NCI-H82 treated with DMSO at 0.1 percent for 48 hours (cell line): Measurements from ENCODE around the gene ZBTB47.

ENCODE experiments used
- DNase-seq: peaks from one replicate; lab custom pipeline; 2025; ENCODE audit not compliant: unreplicated experiment; lab: John Stamatoyannopoulos, UW

The ZBTB47 gene

GRCh38 chr3:42653560-42654330 is at the start of gene ZBTB47:
Gene ZBTB47 (plus strand): TSS chr3:42653697. CDS start chr3:42658356, 4,659 bp downstream.
- no peak for DNase-seq

GRCh38 chr3:42605546-42606173 is 47.8 kb upstream of the ZBTB47 start:
- peak; percentile 39 for DNase-seq

- DNase-seq: no peak
Observed at GRCh38 chr3:42608581-42608980, 44.9 kb upstream of the ZBTB47 start.

- no peak for DNase-seq
Observed at GRCh38 chr3:42610976-42611375, 42.5 kb upstream of the ZBTB47 start.

- DNase-seq: no peak
Observed at GRCh38 chr3:42612217-42612616, 41.3 kb upstream of the ZBTB47 start.

- no peak for DNase-seq
Observed at GRCh38 chr3:42612928-42613327, 40.6 kb upstream of the ZBTB47 start.

GRCh38 chr3:42613462-42613861 is 40.0 kb upstream of the ZBTB47 start:
- no peak for DNase-seq

- no peak for DNase-seq
Observed at GRCh38 chr3:42631620-42632019, 21.9 kb upstream of the ZBTB47 start.

- DNase-seq: no peak
Observed at GRCh38 chr3:42632146-42632545, 21.4 kb upstream of the ZBTB47 start.

GRCh38 chr3:42633544-42633943 is 20.0 kb upstream of the ZBTB47 start:
- DNase-seq: no peak

- DNase-seq: no peak
Observed at GRCh38 chr3:42635111-42635510, 18.4 kb upstream of the ZBTB47 start.

GRCh38 chr3:42637001-42637400 is 16.5 kb upstream of the ZBTB47 start:
- DNase-seq: no peak

- no peak for DNase-seq
Observed at GRCh38 chr3:42638339-42638842, 15.1 kb upstream of the ZBTB47 start.

GRCh38 chr3:42639192-42639591 is 14.3 kb upstream of the ZBTB47 start:
- DNase-seq: no peak

- DNase-seq: no peak
Observed at GRCh38 chr3:42640129-42640528, 13.4 kb upstream of the ZBTB47 start.

GRCh38 chr3:42640771-42641370 is 12.6 kb upstream of the ZBTB47 start:
- DNase-seq: no peak

GRCh38 chr3:42647821-42648459 is 5.6 kb upstream of the ZBTB47 start:
- no peak for DNase-seq

GRCh38 chr3:42649006-42649405 is 4.5 kb upstream of the ZBTB47 start:
- no peak for DNase-seq

- DNase-seq: no peak
Observed at GRCh38 chr3:42649783-42650182, 3.7 kb upstream of the ZBTB47 start.

- DNase-seq: no peak
Observed at GRCh38 chr3:42651248-42652091, 2.0 kb upstream of the ZBTB47 start.

GRCh38 chr3:42652251-42652610 is 1.3 kb upstream of the ZBTB47 start:
- DNase-seq: no peak
